GM18526 (cell line): Measurements from ENCODE around the gene GNG2.

Experiments used
- POLR2A ChIP-seq: IDR thresholded peaks from 3 replicates; pipeline ENCODE4 v1.6.1; 2011; ENCODE audit not compliant: insufficient read length; ENCODE audit errors: extremely low read depth

Gene GNG2

GRCh38 chr14:51860164-51860824, at the start of gene GNG2:
Gene GNG2 (plus strand): TSS chr14:51860612. CDS start chr14:51950679, 90,067 bp downstream.
- peak; percentile 95 for TF ChIP-seq POLR2A

GRCh38 chr14:51811706-51812105, 48.7 kb upstream of the GNG2 start:
- TF ChIP-seq POLR2A: no peak

- TF ChIP-seq POLR2A: no peak
Measured at GRCh38 chr14:51816031-51816430, 44.4 kb upstream of the GNG2 start.

- no peak for TF ChIP-seq POLR2A
Measured at GRCh38 chr14:51817326-51817725, 43.1 kb upstream of the GNG2 start.

GRCh38 chr14:51818748-51819380, 41.5 kb upstream of the GNG2 start:
- TF ChIP-seq POLR2A: no peak

- TF ChIP-seq POLR2A: no peak
Measured at GRCh38 chr14:51821822-51822221, 38.6 kb upstream of the GNG2 start.

- no peak for TF ChIP-seq POLR2A
Measured at GRCh38 chr14:51822499-51822898, 37.9 kb upstream of the GNG2 start.

- no peak for TF ChIP-seq POLR2A
Measured at GRCh38 chr14:51823706-51824105, 36.7 kb upstream of the GNG2 start.

- no peak for TF ChIP-seq POLR2A
Measured at GRCh38 chr14:51824191-51824590, 36.2 kb upstream of the GNG2 start.

- TF ChIP-seq POLR2A: no peak
Measured at GRCh38 chr14:51825926-51826325, 34.5 kb upstream of the GNG2 start.

- no peak for TF ChIP-seq POLR2A
Measured at GRCh38 chr14:51828017-51828797, 32.2 kb upstream of the GNG2 start.

GRCh38 chr14:51834240-51834639, 26.2 kb upstream of the GNG2 start:
- no peak for TF ChIP-seq POLR2A

GRCh38 chr14:51836417-51836816, 24.0 kb upstream of the GNG2 start:
- TF ChIP-seq POLR2A: no peak

- no peak for TF ChIP-seq POLR2A
Measured at GRCh38 chr14:51844081-51844881, 16.1 kb upstream of the GNG2 start.

- TF ChIP-seq POLR2A: no peak
Measured at GRCh38 chr14:51845811-51846210, 14.6 kb upstream of the GNG2 start.
